H1 (cell line): ENCODE results near the gene TTYH2. TPM values are rescaled to one million over a fixed set of nuclear protein-coding genes. Genes with fewer than 3 reads are reported as not detected.

Experiments used
- CBX5 ChIP-seq: fragments of 300-800, 300-1000 bp; sonication (generic); IDR thresholded peaks from 2 replicates; pipeline ENCODE4 v1.7.1; 2016; ENCODE audit warnings: antibody characterized with exemption, low read length, low read depth
- CHD1 ChIP-seq: IDR thresholded peaks from 2 replicates; pipeline ENCODE4 v1.6.1; 2012; ENCODE audit warnings: low read depth, low read length, improper control_type of control experiment
- RBBP5 ChIP-seq: IDR thresholded peaks from 2 replicates; pipeline ENCODE4 v1.7.1; 2012; ENCODE audit warnings: low read depth, mild to moderate bottlenecking, inconsistent platforms, low read length, moderate library complexity, borderline replicate concordance
- TEAD4 ChIP-seq: IDR thresholded peaks from 2 replicates; pipeline ENCODE4 v1.6.1; 2012; ENCODE audit warnings: low read depth, low read length, inconsistent platforms, mixed read lengths
- polyA plus RNA-seq, 7 experiments: library from polyadenylated mRNA; depleted of rRNA in 3 of 7; stranded (reverse) in 5 of 7; unstranded in 2 of 7; fragments of >200 nt in 5 of 7; fragments of 200-250 nt in 2 of 7; gene quantifications; 1 replicate in 5 of 7; 2 replicates in 1 of 7; 4 replicates in 1 of 7; pipeline versions ENCODE4 v1.2.1 to v1.2.3, GENCODE V29; 2011 to 2013; ENCODE audit warnings: missing spikeins in 2 of 7, mixed read lengths in 2 of 7
- total RNA-seq: library from RNA; stranded (reverse); fragmentation: NEBNext Ultra II Directional; extraction: Animal tissue kit (Norgen Biotek cat#: 25700); gene quantifications from 2 replicates; pipeline ENCODE4 v1.2.1, GENCODE V29; 2021
- TF ChIP-seq, protein P1 (sequence below), 3 experiments: IDR thresholded peaks; 1 replicate in 2 of 3; 2 replicates in 1 of 3; pipeline versions ENCODE4 v1.5.1 to v1.6.1; 2011; ENCODE audit warnings: low read length in 3 of 3, mild to moderate bottlenecking in 3 of 3, inconsistent platforms in 2 of 3, low read depth in 1 of 3, moderate library complexity in 1 of 3; ENCODE audit not compliant: insufficient read depth in 1 of 3; ENCODE audit errors: control extremely low read depth in 1 of 3
- TF ChIP-seq, protein P2 (sequence below): fragments of 300-600 bp; sonication (generic); IDR thresholded peaks from 2 replicates; pipeline ENCODE4 v1.7.1; 2012; ENCODE audit warnings: low read length, moderate library complexity, mild to moderate bottlenecking, inconsistent platforms; ENCODE audit not compliant: insufficient replicate concordance

Gene TTYH2
- total and polyA plus RNA-seq, 2 of the 8 experiments (the other 6 are each of a cell fraction or from before 2014, with no cell fraction given): 3.2 to 9.2 TPM

DNA sequence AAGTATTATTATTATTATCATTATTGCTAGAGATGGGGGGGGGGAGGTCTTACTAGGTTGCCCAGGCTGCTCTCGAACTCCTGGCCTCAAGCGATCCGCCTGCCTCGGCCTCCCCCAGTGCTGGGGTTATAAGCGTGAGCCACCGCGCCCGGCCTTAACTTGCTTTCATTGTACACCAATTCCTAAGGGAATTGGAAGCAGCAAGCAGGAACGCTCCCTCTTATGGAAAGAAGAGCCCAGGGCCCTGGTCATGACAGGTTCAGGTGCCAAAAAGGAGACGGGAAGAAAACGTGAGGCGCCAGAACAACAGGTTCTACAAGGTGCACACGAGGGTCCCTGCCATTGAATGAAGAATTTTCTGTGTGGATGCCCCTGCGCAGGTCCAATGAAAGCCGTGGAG is 10.4 kb upstream of the TTYH2 start (continued):
- TF ChIP-seq CBX5 (no peak), RBBP5 (no peak), TEAD4 (no peak), CHD1 (no peak)
- TF ChIP-seq, protein P1, sequence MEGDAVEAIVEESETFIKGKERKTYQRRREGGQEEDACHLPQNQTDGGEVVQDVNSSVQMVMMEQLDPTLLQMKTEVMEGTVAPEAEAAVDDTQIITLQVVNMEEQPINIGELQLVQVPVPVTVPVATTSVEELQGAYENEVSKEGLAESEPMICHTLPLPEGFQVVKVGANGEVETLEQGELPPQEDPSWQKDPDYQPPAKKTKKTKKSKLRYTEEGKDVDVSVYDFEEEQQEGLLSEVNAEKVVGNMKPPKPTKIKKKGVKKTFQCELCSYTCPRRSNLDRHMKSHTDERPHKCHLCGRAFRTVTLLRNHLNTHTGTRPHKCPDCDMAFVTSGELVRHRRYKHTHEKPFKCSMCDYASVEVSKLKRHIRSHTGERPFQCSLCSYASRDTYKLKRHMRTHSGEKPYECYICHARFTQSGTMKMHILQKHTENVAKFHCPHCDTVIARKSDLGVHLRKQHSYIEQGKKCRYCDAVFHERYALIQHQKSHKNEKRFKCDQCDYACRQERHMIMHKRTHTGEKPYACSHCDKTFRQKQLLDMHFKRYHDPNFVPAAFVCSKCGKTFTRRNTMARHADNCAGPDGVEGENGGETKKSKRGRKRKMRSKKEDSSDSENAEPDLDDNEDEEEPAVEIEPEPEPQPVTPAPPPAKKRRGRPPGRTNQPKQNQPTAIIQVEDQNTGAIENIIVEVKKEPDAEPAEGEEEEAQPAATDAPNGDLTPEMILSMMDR (IDR thresholded peaks at IDR 0.05; ENCODE audit: control extremely low read depth in 1 of 3, insufficient read depth in 1 of 3, low read depth in 1 of 3, low read length in 3 of 3): no peak
- TF ChIP-seq, protein P2, sequence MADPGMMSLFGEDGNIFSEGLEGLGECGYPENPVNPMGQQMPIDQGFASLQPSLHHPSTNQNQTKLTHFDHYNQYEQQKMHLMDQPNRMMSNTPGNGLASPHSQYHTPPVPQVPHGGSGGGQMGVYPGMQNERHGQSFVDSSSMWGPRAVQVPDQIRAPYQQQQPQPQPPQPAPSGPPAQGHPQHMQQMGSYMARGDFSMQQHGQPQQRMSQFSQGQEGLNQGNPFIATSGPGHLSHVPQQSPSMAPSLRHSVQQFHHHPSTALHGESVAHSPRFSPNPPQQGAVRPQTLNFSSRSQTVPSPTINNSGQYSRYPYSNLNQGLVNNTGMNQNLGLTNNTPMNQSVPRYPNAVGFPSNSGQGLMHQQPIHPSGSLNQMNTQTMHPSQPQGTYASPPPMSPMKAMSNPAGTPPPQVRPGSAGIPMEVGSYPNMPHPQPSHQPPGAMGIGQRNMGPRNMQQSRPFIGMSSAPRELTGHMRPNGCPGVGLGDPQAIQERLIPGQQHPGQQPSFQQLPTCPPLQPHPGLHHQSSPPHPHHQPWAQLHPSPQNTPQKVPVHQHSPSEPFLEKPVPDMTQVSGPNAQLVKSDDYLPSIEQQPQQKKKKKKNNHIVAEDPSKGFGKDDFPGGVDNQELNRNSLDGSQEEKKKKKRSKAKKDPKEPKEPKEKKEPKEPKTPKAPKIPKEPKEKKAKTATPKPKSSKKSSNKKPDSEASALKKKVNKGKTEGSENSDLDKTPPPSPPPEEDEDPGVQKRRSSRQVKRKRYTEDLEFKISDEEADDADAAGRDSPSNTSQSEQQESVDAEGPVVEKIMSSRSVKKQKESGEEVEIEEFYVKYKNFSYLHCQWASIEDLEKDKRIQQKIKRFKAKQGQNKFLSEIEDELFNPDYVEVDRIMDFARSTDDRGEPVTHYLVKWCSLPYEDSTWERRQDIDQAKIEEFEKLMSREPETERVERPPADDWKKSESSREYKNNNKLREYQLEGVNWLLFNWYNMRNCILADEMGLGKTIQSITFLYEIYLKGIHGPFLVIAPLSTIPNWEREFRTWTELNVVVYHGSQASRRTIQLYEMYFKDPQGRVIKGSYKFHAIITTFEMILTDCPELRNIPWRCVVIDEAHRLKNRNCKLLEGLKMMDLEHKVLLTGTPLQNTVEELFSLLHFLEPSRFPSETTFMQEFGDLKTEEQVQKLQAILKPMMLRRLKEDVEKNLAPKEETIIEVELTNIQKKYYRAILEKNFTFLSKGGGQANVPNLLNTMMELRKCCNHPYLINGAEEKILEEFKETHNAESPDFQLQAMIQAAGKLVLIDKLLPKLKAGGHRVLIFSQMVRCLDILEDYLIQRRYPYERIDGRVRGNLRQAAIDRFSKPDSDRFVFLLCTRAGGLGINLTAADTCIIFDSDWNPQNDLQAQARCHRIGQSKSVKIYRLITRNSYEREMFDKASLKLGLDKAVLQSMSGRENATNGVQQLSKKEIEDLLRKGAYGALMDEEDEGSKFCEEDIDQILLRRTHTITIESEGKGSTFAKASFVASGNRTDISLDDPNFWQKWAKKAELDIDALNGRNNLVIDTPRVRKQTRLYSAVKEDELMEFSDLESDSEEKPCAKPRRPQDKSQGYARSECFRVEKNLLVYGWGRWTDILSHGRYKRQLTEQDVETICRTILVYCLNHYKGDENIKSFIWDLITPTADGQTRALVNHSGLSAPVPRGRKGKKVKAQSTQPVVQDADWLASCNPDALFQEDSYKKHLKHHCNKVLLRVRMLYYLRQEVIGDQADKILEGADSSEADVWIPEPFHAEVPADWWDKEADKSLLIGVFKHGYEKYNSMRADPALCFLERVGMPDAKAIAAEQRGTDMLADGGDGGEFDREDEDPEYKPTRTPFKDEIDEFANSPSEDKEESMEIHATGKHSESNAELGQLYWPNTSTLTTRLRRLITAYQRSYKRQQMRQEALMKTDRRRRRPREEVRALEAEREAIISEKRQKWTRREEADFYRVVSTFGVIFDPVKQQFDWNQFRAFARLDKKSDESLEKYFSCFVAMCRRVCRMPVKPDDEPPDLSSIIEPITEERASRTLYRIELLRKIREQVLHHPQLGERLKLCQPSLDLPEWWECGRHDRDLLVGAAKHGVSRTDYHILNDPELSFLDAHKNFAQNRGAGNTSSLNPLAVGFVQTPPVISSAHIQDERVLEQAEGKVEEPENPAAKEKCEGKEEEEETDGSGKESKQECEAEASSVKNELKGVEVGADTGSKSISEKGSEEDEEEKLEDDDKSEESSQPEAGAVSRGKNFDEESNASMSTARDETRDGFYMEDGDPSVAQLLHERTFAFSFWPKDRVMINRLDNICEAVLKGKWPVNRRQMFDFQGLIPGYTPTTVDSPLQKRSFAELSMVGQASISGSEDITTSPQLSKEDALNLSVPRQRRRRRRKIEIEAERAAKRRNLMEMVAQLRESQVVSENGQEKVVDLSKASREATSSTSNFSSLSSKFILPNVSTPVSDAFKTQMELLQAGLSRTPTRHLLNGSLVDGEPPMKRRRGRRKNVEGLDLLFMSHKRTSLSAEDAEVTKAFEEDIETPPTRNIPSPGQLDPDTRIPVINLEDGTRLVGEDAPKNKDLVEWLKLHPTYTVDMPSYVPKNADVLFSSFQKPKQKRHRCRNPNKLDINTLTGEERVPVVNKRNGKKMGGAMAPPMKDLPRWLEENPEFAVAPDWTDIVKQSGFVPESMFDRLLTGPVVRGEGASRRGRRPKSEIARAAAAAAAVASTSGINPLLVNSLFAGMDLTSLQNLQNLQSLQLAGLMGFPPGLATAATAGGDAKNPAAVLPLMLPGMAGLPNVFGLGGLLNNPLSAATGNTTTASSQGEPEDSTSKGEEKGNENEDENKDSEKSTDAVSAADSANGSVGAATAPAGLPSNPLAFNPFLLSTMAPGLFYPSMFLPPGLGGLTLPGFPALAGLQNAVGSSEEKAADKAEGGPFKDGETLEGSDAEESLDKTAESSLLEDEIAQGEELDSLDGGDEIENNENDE: no peak
